HCT116 (cell line): ENCODE measurements around the gene TEKT2. TPM values are rescaled to one million over a fixed set of nuclear protein-coding genes. Genes with fewer than 3 reads are reported as not detected.

ENCODE experiments used
- ATAC-seq: fragments of 200-7000 bp; cut with Tn5 transposase; 2 replicates; pipeline ENCODE4 v1.9.1; 2020; ENCODE audit warnings: mild to moderate bottlenecking, moderate library complexity
- BruUV-seq: library from RNA; stranded (reverse); fragments of 400-500 nt; replicated peaks from 2 replicates; lab custom pipeline; 2021; lab: Mats Ljungman, UMichigan
- CTCF ChIA-PET: fragments of 300-600 bp; sonication (Branson Sonifier 250); formaldehyde crosslinking; loops from one replicate; lab custom pipeline; 2021; ENCODE audit warnings: antibody characterized with exemption; lab: Charles Lee
- POLR2A ChIA-PET: fragments of 300-600, 350-600 bp; sonication (Branson Sonifier 250); formaldehyde crosslinking; loops from one replicate; lab custom pipeline; 2021; ENCODE audit warnings: antibody characterized with exemption; lab: Charles Lee
- RAD21 ChIA-PET, 2 experiments: fragments of 300-600 bp; sonication (Branson Sonifier 250); formaldehyde crosslinking; loops; one replicate each; lab custom pipeline; 2023; ENCODE audit warnings: low total read pairs in 2 of 2; ENCODE audit not compliant: uncharacterized antibody in 2 of 2, unreplicated experiment in 2 of 2, low non-redundant PET in 1 of 2; lab: Charles Lee
- DNase-seq: peaks from one replicate; pipeline ENCODE4 v3.0.0-alpha.2; 2010; ENCODE audit warnings: low read depth, low spot score
- H2AFZ ChIP-seq: fragments of 200-600 bp; shearing (Covaris generic), sonication (generic); 2 replicates; pipeline ENCODE4 v1.6.1; 2017; ENCODE audit warnings: low read depth, mixed run types, mixed read lengths, antibody characterized with exemption, low read length; ENCODE audit not compliant: poor library complexity, severe bottlenecking
- H3K27ac ChIP-seq: 2 replicates; pipeline ENCODE4 v1.5.1; 2012; ENCODE audit warnings: low read depth, low read length
- H3K27me3 ChIP-seq: fragments of 200-600 bp; sonication (generic); 2 replicates; pipeline ENCODE4 v1.6.1; 2016; ENCODE audit warnings: mixed run types, low read length, mixed read lengths; ENCODE audit not compliant: insufficient read depth
- H3K36me3 ChIP-seq, 2 experiments: fragments of 200-500 bp in 1 of 2; fragments of 200-600 bp in 1 of 2; sonication (Bioruptor generic) in 1 of 2; sonication (generic) in 1 of 2; 2 replicates each; pipeline versions ENCODE4 v1.5.1 to v1.6.1; 2014 to 2016; ENCODE audit warnings: low read length in 2 of 2, inconsistent platforms in 1 of 2, mixed read lengths in 1 of 2, mixed run types in 1 of 2; ENCODE audit not compliant: insufficient read depth in 2 of 2, control insufficient read depth in 1 of 2
- H3K4me1 ChIP-seq, 2 experiments: fragments of 200-600 bp in 1 of 2; sonication (generic) in 1 of 2; 2 replicates each; pipeline versions ENCODE4 v1.5.1 to v1.6.1; 2012 to 2017; ENCODE audit warnings: low read length in 2 of 2, inconsistent platforms in 1 of 2, mild to moderate bottlenecking in 1 of 2, mixed read lengths in 1 of 2, mixed run types in 1 of 2, moderate library complexity in 1 of 2; ENCODE audit not compliant: insufficient read depth in 2 of 2, control insufficient read depth in 1 of 2
- H3K4me2 ChIP-seq: fragments of 200-600 bp; sonication (generic); 2 replicates; pipeline ENCODE4 v1.6.1; 2017; ENCODE audit warnings: mixed run types, low read length, mixed read lengths
- H3K4me3 ChIP-seq, 2 experiments: fragments of 200-600 bp in 1 of 2; sonication (generic) in 1 of 2; replicated peaks in 1 of 2; 2 replicates each; pipeline ENCODE4 v1.5.1; 2011 to 2016; ENCODE audit warnings: low read length in 2 of 2, control low read depth in 1 of 2, low read depth in 1 of 2, mild to moderate bottlenecking in 1 of 2, mixed read lengths in 1 of 2, mixed run types in 1 of 2
- H3K79me2 ChIP-seq: fragments of 200-600 bp; sonication (generic); 2 replicates; pipeline ENCODE4 v1.6.1; 2017; ENCODE audit warnings: mild to moderate bottlenecking, mixed run types, low read length, moderate library complexity, mixed read lengths; ENCODE audit not compliant: insufficient read depth
- H3K9ac ChIP-seq: fragments of 200-600 bp; sonication (generic); 2 replicates; pipeline ENCODE4 v1.6.1; 2016; ENCODE audit warnings: low read length, mixed read lengths
- H3K9me2 ChIP-seq: fragments of 200-600 bp; sonication (generic), shearing (Covaris generic); 2 replicates; pipeline ENCODE4 v1.6.1; 2017; ENCODE audit warnings: mixed run types, mild to moderate bottlenecking, moderate library complexity; ENCODE audit not compliant: insufficient read depth
- H3K9me3 ChIP-seq, 2 experiments: fragments of 200-500 bp in 1 of 2; fragments of 200-600 bp in 1 of 2; sonication (Bioruptor generic) in 1 of 2; sonication (generic) in 1 of 2; 2 replicates each; pipeline ENCODE4 v1.6.1; 2014 to 2017; ENCODE audit warnings: low read length in 2 of 2, mixed read lengths in 2 of 2, inconsistent platforms in 1 of 2, low read depth in 1 of 2, mild to moderate bottlenecking in 1 of 2, mixed run types in 1 of 2, moderate library complexity in 1 of 2; ENCODE audit not compliant: control insufficient read depth in 1 of 2, insufficient read depth in 1 of 2
- H4K20me1 ChIP-seq: fragments of 200-600 bp; sonication (generic), shearing (Covaris generic); 2 replicates; pipeline ENCODE4 v1.6.1; 2017; ENCODE audit warnings: mixed run types, mild to moderate bottlenecking, moderate library complexity; ENCODE audit not compliant: insufficient read depth
- CEBPB ChIP-seq: IDR thresholded peaks from 2 replicates; pipeline ENCODE4 v1.6.1; 2012; ENCODE audit warnings: low read depth
- ELF1 ChIP-seq: IDR thresholded peaks from 2 replicates; pipeline ENCODE4 v1.6.1; 2012; ENCODE audit warnings: low read depth, borderline replicate concordance
- FOSL1 ChIP-seq: IDR thresholded peaks from 2 replicates; pipeline ENCODE4 v1.6.1; 2012; ENCODE audit warnings: low read depth
- POLR2A ChIP-seq: IDR thresholded peaks from 2 replicates; pipeline ENCODE4 v1.7.0; 2011; ENCODE audit warnings: borderline replicate concordance; ENCODE audit not compliant: insufficient read depth, insufficient read length; ENCODE audit errors: extremely low read depth
- POLR2AphosphoS5 ChIP-seq: IDR thresholded peaks from 2 replicates; pipeline ENCODE4 v1.6.1; 2011; ENCODE audit warnings: mild to moderate bottlenecking, low read depth, low read length, moderate library complexity
- REST ChIP-seq: IDR thresholded peaks from 2 replicates; pipeline ENCODE4 v1.6.1; 2012; ENCODE audit warnings: low read depth
- SP1 ChIP-seq: IDR thresholded peaks from 2 replicates; pipeline ENCODE4 v1.6.1; 2012; ENCODE audit warnings: low read depth
- YY1 ChIP-seq: IDR thresholded peaks from 2 replicates; pipeline ENCODE4 v1.6.1; 2011; ENCODE audit warnings: low read length, low read depth, moderate library complexity, mild to moderate bottlenecking; ENCODE audit not compliant: insufficient replicate concordance; ENCODE audit errors: extremely low read depth
- ZNF274 ChIP-seq: fragments of 200-500 bp; sonication (Bioruptor generic); IDR thresholded peaks from 2 replicates; pipeline ENCODE4 v1.6.1; 2014; ENCODE audit warnings: mild to moderate bottlenecking, low read depth, low read length, inconsistent platforms
- intact Hi-C: fragments of 100-400 bp; cut with micrococcal nuclease; formaldehyde crosslinking; loops from 2 replicates; pipeline ENCODE4 v1.10.0; 2022
- total RNA-seq: library from RNA; stranded (reverse); gene quantifications from one replicate; pipeline ENCODE4 v1.2.1, GENCODE V29; 2021; ENCODE audit not compliant: unreplicated experiment

Gene TEKT2
- total RNA-seq, 1 experiment from 2014 or later = not detected

DNA sequence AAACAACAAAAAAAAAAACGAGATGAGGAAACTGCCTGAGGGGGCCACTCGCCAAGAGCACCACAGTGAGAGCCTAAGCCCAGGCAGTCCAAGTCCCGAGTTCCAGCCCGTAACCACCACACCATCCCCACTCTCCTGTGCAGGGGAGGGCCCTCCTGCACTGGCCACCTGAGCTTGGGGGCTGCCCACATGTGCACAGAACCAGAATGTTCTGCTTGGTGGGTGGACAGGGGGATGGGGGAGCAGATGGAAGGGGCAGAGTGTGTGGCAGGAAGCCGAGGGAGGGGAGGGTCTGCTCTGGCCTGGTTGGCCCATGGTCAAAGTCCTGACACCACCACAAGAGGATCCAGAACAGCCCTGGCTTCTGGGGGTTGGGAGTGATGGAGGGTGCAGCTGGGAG is 22.4 kb downstream of the TEKT2 start:
- Histone ChIP-seq H3K4me2 (no peak overlapping the region), H3K27me3 (no peaks in the 10 kb centered on the region), H3K36me3 (no peaks in the 10 kb centered on the region), H3K4me3 (no peak overlapping the region), H3K9me2 (no peaks in the 10 kb centered on the region), H3K79me2 (no peaks in the 10 kb centered on the region), H3K4me1 (peaks cover 2 to 9% of the 10 kb centered on the region in 2 experiments; a peak in 3 of 4 replicates), H3K9ac (no peak overlapping the region), H4K20me1 (no peaks in the 10 kb centered on the region), H2AFZ (no peak overlapping the region), H3K9me3 (no peaks in the 10 kb centered on the region), H3K27ac (no peak overlapping the region)
- CTCF ChIA-PET = interaction anchor here (0.8 to 1.1 kb wide), 2 partner anchors 29 to 179 kb away, joined by 3 to 4 read pairs; no protein-coding TSS in a partner anchor
- TF ChIP-seq FOSL1 (no peak), POLR2A (no peak), POLR2AphosphoS5 (no peak), ZNF274 (no peak), CEBPB (no peak), ELF1 (no peak), YY1 (no peak), SP1 (no peak), REST (no peak)
- RAD21 ChIA-PET = no interaction called here
- BruUV-seq = no TSS peak
- DNase-seq (no peak), ATAC-seq (no peak)
- intact Hi-C loops = loop anchor here (10.0 kb wide), 1 partner anchor 449 kb away; no protein-coding TSS in a partner anchor
- POLR2A ChIA-PET = no interaction called here
